Measurements from ENCODE around the gene SDC4.

SDC4 gene

DNA sequence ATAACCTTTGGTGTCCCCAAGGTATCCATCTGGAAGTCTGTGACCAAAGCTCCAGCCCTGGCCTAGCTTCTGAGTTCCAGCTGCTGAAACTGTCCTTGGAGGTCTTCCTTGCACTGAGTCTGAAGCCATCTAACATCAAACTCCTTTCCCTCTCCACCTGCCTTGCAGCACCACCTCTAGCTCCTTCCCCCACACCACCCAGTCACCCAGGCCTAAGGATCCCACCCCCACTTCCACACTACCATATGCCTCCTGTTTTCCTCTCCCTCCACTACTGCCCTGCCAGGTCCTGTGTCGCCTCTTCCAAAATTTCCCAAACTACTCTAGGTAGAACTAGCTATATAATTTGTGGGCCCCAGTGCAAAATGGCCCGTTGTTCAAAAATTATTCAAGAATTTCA, 29.3 kb downstream of the SDC4 start:
- DNase-seq (ENCODE audit: low read depth, low spot score), result no peak

DNA sequence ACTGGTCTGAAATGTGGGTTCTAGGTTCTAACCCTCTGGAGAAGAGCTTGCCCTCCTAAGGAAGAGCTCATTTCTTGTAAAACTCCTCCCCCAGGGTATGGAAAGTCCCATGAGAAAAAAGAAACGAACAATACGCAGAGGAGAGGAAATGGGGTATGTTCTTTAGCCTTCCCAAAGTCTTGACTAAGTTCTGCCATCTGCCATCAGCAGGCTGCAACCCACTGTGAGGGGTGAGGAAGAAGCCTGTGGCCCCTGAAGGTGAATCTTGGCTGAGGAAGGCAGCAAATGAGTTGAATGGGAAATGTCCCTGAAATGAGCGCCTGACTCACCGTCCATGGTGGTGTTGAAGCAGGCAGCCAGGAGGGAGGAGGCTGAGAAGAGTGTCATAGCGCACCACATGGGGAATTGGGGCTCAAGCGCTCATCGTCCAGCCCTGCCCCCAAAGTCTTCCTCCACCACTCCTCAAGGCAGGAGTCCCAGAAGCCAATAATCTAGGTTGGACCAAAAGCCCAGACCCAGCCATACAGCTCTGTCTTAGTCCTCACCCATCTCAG, 29.8 kb downstream of the SDC4 start:
- no peak for DNase-seq (ENCODE audit: low read depth, low spot score)

DNA sequence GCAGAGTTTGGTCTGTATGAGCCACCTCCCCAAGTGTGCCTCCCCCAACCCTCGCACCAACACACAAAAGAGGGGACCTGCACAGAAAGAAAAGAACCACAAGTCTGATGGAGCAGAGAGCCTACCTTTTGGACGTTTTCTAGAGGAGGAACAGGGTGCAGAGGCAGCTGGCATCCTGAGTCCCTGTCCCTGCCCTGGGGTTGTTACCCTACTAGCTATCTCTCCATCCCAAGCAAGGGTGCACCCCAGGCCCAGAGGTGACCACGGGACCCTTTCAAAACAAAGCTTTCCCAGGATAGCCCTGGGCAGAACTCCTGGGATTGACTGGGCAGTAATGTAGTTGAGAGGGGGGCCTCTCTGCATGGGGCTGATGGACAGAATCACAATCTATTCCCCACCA, 30.4 kb downstream of the SDC4 start:
- DNase-seq (ENCODE audit: low read depth, low spot score), result no peak

DNA sequence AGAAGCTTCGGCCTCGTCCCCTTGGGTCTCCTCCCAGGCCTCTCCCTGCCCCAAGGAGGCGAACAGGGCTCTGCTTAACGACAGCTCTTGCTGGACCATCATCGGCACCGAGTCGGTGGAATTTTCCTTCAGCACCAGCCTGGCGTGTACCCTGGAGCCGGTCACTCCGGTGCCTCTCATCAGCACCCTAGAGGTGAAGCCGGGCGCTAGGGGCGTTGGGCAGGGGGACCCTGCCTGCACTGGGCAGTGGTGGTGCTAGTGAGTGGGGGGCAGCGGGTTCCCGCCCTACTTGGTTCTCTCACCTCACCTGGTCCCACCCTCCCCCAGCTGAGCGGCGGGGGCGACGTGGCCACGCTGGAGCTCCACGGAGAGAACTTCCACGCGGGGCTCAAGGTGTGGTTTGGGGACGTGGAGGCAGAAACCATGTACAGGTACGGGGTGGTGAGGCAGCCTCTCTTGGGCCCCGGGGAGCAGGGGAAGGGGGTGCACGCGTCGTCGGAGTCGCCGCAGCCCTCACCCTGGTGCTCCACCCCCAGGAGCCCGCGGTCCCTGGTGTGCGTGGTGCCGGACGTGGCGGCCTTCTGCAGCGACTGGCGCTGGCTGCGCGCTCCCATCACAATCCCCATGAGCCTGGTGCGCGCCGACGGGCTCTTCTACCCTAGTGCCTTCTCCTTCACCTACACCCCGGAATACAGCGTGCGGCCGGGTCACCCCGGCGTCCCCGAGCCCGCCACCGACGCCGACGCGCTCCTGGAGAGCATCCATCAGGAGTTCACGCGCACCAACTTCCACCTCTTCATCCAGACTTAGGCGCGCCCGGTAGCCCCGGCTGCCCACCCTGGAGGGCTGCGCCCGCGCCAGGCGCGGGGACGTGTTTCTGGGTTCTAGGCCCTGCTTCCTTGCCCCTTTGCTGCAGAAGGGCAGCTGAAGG, 31.8 kb downstream of the SDC4 start:
- no peak for DNase-seq (ENCODE audit: low read depth, low spot score)

DNA sequence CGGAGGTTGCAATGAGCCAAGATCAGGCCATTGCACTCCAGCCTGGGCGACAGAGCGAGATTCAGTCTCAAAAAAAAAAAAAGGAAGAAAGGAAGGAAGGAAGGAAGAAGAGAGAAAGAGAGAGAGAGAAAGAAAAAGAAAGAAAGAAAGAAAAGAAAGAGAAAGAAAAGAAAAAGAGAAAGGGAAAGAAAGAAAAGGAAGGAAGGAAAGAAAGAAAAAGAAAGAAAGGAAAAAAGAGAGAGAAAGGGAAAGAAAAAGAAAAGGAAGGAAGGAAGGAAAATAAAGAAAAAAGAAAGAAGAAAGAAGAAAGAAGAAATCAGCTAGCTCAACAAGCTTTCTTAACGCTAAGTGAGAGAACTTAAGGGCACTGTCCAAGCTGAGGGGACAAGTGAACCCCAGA, 32.6 kb downstream of the SDC4 start:
- DNase-seq (ENCODE audit: low read depth, low spot score), result no peak

DNA sequence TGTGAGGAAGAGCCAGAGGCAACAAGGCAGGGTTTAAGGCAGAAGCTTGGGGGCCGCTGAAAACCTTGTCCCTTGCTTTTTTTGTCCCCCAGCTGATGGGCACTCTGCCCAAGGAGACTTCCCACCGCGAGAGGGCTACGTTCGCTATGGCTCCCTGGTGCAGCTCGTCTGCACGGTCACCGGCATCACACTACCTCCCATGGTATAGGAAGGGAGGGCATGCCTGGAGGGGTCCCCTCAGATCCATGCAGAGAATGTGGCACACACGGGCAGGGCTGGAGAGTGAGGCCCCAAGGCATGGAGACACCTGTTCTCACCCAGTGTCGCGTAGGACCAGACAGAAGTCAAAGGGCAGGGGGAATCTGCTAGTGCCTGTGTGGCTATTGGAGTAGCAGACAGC, 34.3 kb downstream of the SDC4 start:
- DNase-seq (ENCODE audit: low read depth, low spot score), result no peak

DNA sequence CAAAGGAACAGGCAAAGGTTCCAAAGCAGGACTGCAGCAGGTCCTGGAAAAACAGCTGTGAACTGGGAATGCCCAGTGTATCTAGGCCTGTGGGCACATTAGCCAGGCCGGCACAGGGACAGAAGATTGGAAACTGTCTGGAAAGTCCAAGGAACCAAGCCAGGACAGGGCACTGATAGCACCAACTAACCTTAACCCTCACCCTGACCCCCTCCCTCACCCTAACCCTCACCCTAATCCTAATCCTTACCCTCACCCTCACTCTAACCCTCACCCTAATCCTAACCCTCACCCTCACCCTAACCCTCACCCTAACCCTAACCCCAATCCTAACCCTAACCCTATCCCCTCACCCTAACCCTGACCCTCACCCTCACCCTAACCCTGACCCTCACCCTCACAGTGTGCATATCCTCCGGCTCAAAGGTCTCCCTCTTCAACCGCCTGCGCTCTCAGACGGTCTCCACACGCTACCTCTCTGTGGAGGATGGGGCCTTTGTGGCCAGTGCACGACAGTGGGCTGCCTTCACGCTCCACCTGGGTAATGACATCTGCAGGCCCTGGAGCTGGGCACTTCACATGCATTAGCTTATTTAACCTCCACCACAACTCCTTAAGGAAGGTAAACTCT, 35.0 kb downstream of the SDC4 start:
- DNase-seq (ENCODE audit: low read depth, low spot score), result no peak

DNA sequence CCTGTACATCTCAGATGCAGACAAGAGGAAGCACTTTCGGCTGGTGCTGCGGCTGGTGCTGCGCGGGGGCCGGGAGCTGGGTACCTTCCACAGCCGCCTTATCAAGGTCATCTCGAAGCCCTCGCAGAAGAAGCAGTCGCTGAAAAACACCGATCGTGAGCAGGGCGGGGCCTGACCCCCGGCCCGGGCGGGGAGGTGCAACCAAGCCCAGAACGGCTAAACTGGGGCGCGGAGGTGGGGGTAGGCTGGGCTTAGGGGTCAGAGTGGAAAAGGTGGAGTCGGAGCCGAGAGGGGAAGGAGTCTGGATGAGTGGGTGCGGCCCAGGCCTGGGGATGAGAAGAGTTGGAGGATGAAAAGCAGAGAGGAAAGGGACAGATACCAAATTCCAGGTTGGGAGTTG, 36.0 kb downstream of the SDC4 start:
- DNase-seq (ENCODE audit: low read depth, low spot score), result no peak

DNA sequence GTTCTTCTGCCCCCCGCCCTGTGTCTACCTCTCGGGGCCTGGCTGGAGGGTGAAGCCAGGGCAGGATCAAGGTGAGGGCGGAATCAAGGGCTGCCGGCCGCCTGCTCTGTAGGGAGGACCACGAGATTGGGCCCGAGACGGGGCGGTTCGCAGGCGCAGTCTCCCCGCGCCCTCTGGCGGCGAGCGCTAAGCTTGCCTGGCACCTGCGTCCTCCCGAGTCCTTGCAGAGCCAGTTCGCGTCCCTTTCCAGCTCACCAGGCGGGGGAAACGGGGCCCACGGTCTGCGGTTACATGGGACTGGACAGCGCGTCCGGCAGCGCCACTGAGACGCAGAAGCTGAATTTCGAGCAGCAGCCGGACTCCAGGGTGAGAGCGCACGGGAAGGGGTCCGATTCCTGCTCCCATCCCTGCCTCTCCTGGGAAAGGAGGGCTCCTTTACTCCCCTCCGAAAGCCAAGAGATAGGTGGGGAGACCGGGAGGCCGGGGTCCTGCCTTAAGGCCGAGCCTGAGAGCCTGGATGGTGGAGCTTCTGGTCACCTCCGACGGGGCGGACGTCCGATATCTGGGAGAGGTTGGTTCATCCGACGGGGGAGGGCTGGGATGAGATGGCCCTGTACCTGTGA, 36.5 kb downstream of the SDC4 start:
- peak; percentile 35 for DNase-seq (ENCODE audit: low read depth, low spot score)

DNA sequence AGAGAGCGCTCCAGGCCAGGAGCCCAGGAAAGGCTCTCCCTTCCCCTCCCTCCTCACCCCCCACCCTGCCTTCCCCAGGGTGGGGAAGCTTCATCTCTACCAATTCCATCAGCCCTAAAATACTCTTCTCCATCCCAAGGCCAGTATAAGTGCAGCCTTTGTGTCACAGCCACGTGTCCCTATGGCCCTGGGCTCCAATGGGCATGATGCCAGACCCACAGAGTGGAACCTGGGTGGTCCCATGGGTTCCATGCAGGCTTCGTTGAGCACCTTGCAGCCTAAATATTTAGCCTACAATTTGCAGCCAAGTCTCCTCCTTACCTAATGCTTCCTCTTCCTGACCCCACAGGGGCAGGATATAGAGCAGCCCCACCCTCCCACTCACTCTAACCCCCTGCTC, 39.1 kb downstream of the SDC4 start:
- DNase-seq (ENCODE audit: low read depth, low spot score), result no peak

DNA sequence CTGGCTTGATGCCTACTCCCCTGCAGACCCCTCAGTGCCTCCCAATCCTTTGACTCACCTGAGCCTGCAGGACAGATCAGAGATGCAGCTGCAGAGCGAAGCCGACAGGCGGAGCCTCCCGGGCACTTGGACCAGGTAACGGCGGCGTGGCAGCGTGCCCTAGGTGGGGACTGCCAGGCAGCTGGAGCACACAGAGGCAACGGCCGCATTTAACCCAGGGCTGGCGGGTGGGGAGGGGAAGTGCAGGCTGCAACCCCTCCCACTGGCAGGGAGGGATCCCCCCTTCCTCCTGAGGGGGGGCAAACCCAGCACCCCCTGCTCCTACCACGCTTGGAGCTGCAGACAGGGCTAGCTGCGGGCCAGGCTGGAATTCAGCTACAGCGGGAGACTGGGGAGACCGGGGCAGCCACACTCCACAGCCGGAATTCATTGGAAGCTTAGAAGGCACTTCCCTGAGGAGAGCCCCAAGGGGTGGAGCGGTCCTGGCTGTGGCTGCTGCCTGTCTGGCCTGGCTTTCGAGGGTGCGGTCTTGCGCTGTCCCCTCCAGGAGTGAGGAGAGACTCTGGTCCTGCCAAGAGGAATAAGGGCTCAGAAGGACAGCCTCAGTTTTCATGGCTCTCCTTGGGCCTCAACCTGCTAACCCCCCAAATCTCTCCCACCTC, 40.0 kb downstream of the SDC4 start, which contains the start of gene MATN4:
Gene MATN4 (minus strand): TSS at position 183 of the 662 bp plus-strand sequence. CDS start 2,717 bp downstream, outside the sequence.
- no peak for DNase-seq (ENCODE audit: low read depth, low spot score)

DNA sequence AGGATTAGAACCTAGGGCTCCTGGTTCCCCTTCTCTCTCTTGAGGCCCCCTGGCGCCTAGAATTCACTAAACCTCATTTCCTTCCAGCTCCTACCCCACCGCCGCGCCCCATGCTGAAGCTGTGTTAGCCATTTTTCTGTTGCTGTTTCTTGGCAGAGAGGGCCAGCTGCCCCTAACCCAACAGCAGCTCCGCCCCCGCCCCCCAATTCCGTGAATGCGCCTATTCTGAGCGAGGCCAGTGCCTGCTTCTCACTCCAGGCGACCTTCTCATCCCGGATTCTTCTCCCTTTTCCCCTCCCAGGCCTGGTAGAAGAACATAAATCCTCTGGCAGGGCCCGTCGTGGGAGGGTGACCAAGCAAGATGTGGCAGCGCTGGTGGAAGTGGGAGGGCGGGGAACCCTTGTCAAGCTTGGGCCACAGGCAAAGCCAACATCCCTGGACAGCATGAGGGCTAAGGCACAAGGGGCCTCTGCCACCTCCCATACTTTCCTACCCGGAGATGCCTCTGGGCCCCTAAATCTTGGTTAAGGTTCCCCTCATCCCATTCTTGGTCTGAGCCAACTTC, 41.1 kb downstream of the SDC4 start:
- no peak for DNase-seq (ENCODE audit: low read depth, low spot score)

DNA sequence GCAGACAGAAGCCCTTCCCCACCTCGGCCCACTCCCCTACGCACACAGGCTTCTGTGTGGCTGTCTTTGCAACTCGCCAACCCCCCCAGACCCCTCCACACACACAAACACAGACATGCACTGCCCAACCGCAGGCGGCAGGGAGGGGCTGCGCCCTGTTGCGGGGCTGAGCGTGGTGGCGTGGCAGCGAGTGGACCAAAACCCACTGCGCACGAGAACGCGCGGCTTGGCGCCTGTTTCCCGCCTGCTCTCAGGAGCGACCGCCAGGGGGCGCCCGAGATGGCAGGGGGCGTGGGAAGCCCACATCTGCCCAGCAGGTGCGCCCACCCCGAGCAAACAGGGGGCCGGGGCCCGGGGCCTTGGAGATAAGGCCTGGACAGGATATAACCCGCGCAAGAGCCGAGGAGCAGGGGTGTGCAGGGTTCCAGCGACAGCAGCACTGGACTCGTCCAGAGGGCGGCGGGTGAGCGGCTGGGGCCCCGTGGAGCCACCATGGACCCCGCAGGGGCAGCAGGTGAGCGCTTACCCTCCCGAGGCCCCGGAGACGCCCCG, 41.7 kb downstream of the SDC4 start, which contains the start of gene RBPJL:
Gene RBPJL (plus strand): TSS at position 410 of the 552 bp plus-strand sequence. CDS start 83 bp downstream, at position 493.
- no peak for DNase-seq (ENCODE audit: low read depth, low spot score)

DNA sequence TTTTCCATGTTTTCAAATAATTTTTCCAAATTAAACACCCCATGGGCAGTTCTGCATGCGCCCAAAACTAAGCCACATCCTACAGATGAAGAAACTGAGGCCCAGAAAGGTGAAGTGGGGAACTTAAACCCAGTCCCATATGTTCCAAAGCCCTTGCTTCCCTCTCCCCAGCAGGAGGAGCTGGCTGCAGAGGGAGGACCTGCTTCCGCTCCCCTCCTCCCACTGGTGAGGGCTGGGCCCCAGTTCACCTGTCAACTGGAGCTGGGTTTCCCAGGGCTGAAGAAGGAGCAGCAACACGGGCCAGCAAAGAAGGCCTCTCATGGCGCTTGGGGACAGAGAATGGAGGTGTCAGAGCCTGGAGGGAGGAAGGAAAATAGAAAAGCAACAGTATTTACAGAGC, 43.0 kb downstream of the SDC4 start:
- no peak for DNase-seq (ENCODE audit: low read depth, low spot score)

DNA sequence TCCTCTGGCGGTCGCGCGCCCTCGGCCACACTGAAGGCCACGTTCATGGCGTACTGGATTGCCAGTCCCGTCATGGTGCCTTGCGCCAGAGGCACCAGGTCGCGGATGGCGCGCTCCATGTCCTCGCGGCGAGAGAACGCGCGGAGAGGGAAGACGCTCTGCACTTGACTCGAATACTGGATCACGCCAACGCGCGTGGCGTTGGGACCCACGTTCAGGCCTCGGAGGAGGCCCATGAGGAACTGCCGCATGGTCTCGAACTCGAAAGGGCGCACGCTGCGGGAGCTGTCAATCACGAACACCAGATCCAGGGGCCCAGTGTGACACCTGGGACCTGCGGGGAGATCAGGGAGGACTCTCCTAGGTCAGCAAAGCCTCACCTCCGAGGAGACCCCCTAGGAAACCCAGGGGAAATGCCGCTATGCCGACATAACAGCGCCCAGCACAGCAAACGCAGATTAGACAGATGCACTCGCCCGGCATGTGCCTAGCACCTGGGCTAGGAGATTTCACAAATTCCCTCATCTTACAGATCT, 43.7 kb downstream of the SDC4 start:
- DNase-seq (ENCODE audit: low read depth, low spot score), result no peak

DNA sequence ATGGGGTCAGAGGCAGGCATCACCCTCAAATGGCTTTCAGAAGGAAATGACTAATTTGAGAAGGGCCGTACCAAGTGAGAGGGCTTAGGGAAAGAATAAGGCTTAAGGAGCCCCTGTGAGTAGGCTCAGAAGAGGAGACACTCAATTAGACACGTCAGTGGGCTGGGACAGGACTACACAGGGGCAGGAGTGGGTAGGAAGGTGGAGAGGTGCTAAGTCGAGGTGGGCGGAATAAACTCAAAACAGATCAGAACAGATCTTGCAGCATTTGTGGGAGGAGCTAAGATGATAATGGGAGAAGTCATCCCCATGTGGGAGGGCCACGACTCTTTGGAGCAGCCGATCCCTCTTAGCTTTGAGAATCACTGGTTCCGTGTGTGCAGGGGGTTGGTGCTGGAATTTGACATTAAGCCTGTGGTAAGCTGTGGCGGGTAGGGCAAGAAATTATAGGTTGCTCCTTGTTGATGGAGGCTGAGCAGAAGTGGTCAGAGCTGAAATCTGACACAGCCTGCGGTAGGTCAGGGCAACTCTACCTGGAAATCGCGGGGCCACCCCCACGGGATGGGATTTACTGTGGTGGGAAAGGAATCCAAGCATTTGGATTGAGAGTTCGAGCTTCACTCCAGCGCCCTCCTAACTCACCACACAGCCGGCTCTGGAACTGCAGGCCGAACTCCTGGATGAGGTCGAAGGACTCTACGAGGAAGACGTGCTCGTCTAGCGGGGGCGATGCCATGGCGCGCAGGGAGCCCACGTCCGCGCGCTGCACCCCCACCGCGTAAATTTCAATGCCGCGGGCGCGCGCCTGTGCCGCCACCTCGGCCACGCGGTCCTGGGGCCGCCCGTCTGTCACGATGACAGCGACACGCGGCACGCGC, 44.4 kb downstream of the SDC4 start:
- DNase-seq (ENCODE audit: low read depth, low spot score), result no peak

DNA sequence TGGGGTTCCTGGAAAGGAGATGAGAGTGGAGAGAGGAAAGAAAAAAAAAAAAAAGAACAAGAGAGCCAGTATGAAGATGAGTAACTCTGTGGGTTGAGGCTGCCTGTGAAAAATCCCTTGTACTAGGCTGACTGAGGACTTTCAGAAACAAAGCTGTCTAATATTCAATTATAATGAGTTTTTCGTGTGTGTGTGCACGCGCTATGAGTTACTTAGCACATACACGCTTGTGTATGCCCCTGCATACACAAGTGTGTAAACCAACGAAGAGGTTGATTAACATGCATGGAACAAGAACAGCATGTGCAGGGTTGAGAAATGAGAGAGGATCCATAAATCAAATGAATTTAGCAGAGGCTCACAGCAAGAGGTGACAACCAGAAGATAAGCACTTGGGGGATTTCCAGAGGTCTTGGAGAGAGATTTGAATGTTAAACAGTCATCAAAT, 46.4 kb downstream of the SDC4 start:
- DNase-seq (ENCODE audit: low read depth, low spot score), result no peak

DNA sequence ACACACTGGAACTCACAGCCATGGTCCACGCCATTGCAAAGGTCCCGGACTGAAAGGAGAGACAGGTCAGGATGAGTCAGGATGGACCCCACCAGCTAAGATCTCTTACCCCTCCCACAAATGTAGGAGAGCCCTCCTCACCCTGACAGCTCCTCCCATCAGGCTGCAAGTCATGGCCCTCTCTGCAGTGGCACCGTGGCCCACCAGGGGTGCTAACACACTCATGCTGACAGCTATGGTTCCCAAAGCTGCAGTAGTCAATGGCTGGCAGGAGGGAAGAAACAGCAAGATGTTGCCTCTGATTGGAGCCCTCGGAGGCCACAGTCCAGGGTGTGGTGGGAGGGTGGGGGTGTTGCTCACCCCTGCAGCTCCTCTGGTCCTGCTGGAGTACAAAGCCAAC, 47.3 kb downstream of the SDC4 start:
- no peak for DNase-seq (ENCODE audit: low read depth, low spot score)

DNA sequence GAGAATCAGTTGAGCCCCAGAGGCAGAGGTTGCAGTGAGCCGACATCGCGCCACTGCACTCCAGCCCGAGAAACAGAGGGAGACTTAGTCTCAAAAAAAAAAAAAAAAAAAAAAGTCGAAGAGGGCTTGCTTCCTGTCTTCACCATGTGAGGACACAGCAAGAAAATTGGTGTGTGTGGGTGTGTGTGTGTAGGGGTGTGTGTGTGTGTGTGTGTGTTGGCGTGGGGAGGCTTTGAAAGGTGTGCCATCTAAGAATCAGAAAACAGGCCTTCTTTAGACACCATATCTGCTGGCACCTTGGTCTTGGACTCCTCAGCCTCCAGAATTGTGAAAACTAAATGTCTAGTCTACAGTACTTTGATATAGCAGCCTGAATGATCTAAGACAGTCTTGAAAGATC, 48.4 kb downstream of the SDC4 start:
- no peak for DNase-seq (ENCODE audit: low read depth, low spot score)
